Loucy (cell line): ENCODE measurements around the gene GLRA1.

ENCODE experiments used
- CTCF ChIP-seq: fragments of 200-600 bp; sonication (generic); conservative IDR thresholded peaks from 2 replicates; pipeline ENCODE4 v1.5.1; 2014; ENCODE audit warnings: mild to moderate bottlenecking, antibody characterized with exemption, low read length
- EZH2phosphoT487 ChIP-seq: fragments of 200-600 bp; IDR thresholded peaks from 2 replicates; pipeline ENCODE4 v1.6.1; 2018; ENCODE audit warnings: antibody characterized with exemption, mild to moderate bottlenecking, moderate library complexity, borderline replicate concordance

GRCh38 chr5:151926188-151926587, 1.5 kb upstream of the GLRA1 start:
- TF ChIP-seq CTCF (no peak), EZH2phosphoT487 (no peak)
